Transverse colon (tissue), 4 donors: Measurements from ENCODE around the gene STK17B.

Source experiments
- POLR2A ChIP-seq: fragments of 450-650 bp; IDR thresholded peaks from one replicate; pipeline ENCODE4 v1.6.1; 2016; ENCODE audit warnings: antibody characterized with exemption, mild to moderate bottlenecking, moderate library complexity
- POLR2AphosphoS5 ChIP-seq, 3 donors: sonication (generic); formaldehyde crosslinking; IDR thresholded peaks; one replicate each; pipeline ENCODE4 v1.6.1; 2016; ENCODE audit warnings: antibody characterized with exemption in 3 of 3
- TF ChIP-seq, protein P1 (sequence below), 5 experiments: fragments of 200-600 bp in 3 of 5; fragments of 450-650 bp in 2 of 5; sonication (generic) in 3 of 5; IDR thresholded peaks; 1 replicate in 2 of 5; 2 replicates in 3 of 5; pipeline ENCODE4 v1.5.1; 2016 to 2017; ENCODE audit warnings: antibody characterized with exemption in 5 of 5, inconsistent platforms in 3 of 5, mild to moderate bottlenecking in 2 of 5, moderate library complexity in 1 of 5

GRCh38 chr2:196131384-196131937 lies 39.9 kb downstream of the STK17B start:
- TF ChIP-seq, protein P1, sequence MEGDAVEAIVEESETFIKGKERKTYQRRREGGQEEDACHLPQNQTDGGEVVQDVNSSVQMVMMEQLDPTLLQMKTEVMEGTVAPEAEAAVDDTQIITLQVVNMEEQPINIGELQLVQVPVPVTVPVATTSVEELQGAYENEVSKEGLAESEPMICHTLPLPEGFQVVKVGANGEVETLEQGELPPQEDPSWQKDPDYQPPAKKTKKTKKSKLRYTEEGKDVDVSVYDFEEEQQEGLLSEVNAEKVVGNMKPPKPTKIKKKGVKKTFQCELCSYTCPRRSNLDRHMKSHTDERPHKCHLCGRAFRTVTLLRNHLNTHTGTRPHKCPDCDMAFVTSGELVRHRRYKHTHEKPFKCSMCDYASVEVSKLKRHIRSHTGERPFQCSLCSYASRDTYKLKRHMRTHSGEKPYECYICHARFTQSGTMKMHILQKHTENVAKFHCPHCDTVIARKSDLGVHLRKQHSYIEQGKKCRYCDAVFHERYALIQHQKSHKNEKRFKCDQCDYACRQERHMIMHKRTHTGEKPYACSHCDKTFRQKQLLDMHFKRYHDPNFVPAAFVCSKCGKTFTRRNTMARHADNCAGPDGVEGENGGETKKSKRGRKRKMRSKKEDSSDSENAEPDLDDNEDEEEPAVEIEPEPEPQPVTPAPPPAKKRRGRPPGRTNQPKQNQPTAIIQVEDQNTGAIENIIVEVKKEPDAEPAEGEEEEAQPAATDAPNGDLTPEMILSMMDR (IDR thresholded peaks at IDR 0.05): peak; percentile 19 to 53 (median 44)
- TF ChIP-seq POLR2AphosphoS5 (IDR thresholded peaks at IDR 0.05) (no peak), POLR2A (no peak)
